Stimulated activated memory B cell treated with anti-CD40 and anti-IgM and Interleukin-4, amounts not matched to agents 10 μg/mL and 1 μg/mL and 100 μg/mL, for 72 hours (primary cell): ENCODE measurements around the gene PABPC1L2B.
"Not testable (repeated sequence)": the region's sequence is repeated elsewhere in the genome, so short reads cannot be mapped to it uniquely, and the experiment has no call there.

Experiments
- ATAC-seq: fragments of 150-1000 bp; cut with Tn5 transposase; 2 replicates; pipeline ENCODE4 v1.10.0; 2021
- H3K27ac Mint-ChIP-seq: one replicate; pipeline ENCODE4 v1.8.0; 2022; ENCODE audit warnings: mild to moderate bottlenecking, mixed read lengths
- H3K27me3 Mint-ChIP-seq: one replicate; pipeline ENCODE4 v1.8.0; 2022; ENCODE audit warnings: mixed read lengths
- H3K36me3 Mint-ChIP-seq: one replicate; pipeline ENCODE4 v1.8.0; 2022; ENCODE audit warnings: mixed read lengths
- H3K4me1 Mint-ChIP-seq: one replicate; pipeline ENCODE4 v1.8.0; 2022; ENCODE audit warnings: mixed read lengths
- H3K4me3 Mint-ChIP-seq: one replicate; pipeline ENCODE4 v1.8.0; 2022; ENCODE audit warnings: mild to moderate bottlenecking, moderate library complexity, mixed read lengths
- H3K9me3 Mint-ChIP-seq: one replicate; pipeline ENCODE4 v1.8.0; 2022; ENCODE audit warnings: mixed read lengths

Gene PABPC1L2B

DNA sequence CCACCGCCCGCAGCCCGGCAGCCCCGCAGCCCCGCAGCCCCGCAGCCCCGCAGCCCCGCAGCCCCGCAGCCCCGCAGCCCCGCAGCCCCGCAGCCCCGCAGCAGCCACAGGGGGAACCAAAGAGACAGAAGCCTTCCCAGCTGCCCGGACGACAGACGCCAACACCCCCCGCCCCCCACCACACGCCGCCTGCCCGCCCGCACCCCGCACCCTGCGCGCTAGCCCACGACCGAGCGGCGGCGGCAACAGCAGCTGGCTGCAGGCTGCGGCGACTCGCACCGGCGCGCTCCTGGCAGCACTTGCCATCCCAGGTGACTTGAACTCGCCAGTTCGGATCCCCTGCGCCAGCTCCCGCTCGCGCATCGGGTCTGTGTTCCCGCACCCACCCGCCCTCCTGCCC is at the start of gene PABPC1L2B:
PABPC1L2B (plus strand) TSS at position 207 of the 400 bp plus-strand sequence. CDS start 704 bp downstream, outside the sequence.
- not testable (repeated sequence) for H3K27ac Mint-ChIP-seq, H3K4me3 Mint-ChIP-seq, H3K4me1 Mint-ChIP-seq, H3K9me3 Mint-ChIP-seq, ATAC-seq, H3K27me3 Mint-ChIP-seq, H3K36me3 Mint-ChIP-seq

DNA sequence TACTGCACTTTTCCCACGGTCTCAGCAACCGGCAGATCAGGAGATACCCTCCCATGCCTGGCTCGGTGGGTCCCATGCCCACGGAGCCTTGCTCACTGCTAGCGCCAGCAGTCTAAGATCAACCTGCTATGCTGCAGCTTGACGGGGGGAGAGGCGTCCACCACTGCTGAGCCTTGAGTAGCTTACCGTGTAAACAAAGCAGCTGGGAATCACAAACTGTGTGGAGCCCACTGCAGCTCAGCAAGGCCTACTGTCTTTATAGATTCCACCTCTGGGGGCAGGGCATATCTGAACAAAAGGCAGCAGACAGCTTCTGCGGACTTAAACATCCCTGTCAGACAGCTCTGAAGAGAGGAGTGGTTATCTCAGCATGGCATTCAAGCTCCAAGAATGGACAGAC is 42.8 kb upstream of the PABPC1L2B start:
- not testable (repeated sequence) for H3K36me3 Mint-ChIP-seq, H3K4me3 Mint-ChIP-seq

GRCh38 chrX:72971859-72972258 is 30.9 kb upstream of the PABPC1L2B start:
- H3K4me1 Mint-ChIP-seq, ATAC-seq, H3K4me3 Mint-ChIP-seq, H3K9me3 Mint-ChIP-seq, H3K27me3 Mint-ChIP-seq, H3K27ac Mint-ChIP-seq, H3K36me3 Mint-ChIP-seq: not testable (repeated sequence)

More for the DNA sequence above, 42.8 kb upstream of the PABPC1L2B start:
- H3K27me3 Mint-ChIP-seq, H3K27ac Mint-ChIP-seq, ATAC-seq, H3K4me1 Mint-ChIP-seq, H3K9me3 Mint-ChIP-seq: not testable (repeated sequence)

GRCh38 chrX:72974885-72975284 is 27.9 kb upstream of the PABPC1L2B start:
- not testable (repeated sequence) for H3K4me1 Mint-ChIP-seq, H3K27ac Mint-ChIP-seq, H3K36me3 Mint-ChIP-seq, H3K27me3 Mint-ChIP-seq, ATAC-seq, H3K4me3 Mint-ChIP-seq, H3K9me3 Mint-ChIP-seq

DNA sequence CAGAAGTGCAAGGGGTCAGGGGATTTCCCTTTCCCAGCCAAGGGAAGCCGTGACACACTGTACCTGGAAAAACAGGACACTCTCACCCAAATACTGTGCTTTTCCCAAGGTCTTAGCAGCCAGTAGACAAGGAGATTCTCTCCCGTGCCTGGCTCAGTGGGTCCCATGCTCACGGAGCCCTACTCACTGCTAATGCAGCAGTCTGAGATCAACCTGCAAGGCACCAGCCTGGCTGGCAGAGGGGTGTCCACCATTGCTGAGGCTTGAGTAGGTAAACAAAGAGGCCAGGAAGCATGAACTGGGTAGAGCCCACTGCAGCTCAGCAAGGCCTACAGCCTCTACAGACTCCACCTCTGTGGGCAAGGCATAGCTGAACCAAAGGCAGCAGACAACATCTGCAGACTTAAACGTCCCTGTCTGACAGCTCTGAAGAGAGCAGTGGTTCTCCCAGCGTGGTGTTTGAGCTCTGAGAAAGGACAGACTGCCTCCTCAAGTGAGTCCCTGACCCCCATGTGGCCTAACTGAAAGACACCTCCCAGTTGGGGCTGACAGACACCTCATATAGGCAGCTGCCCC is 21.8 kb upstream of the PABPC1L2B start:
- H3K27me3 Mint-ChIP-seq, H3K9me3 Mint-ChIP-seq, H3K36me3 Mint-ChIP-seq, ATAC-seq, H3K4me3 Mint-ChIP-seq, H3K27ac Mint-ChIP-seq, H3K4me1 Mint-ChIP-seq: not testable (repeated sequence)

GRCh38 chrX:73004032-73004431 is 1.3 kb downstream of the PABPC1L2B start:
- ATAC-seq, H3K36me3 Mint-ChIP-seq, H3K27ac Mint-ChIP-seq, H3K4me1 Mint-ChIP-seq, H3K9me3 Mint-ChIP-seq, H3K27me3 Mint-ChIP-seq, H3K4me3 Mint-ChIP-seq: not testable (repeated sequence)

GRCh38 chrX:73021361-73022092 is 18.8 kb downstream of the PABPC1L2B start:
- H3K27ac Mint-ChIP-seq = no peak overlapping the region
- peaks cover 6% of the 10 kb centered on the region for H3K9me3 Mint-ChIP-seq
- no peak for ATAC-seq
- no peaks in the 10 kb centered on the region for H3K27me3 Mint-ChIP-seq
- no peaks in the 10 kb centered on the region for H3K36me3 Mint-ChIP-seq
- no peak overlapping the region for H3K4me3 Mint-ChIP-seq
- H3K4me1 Mint-ChIP-seq = no peaks in the 10 kb centered on the region

GRCh38 chrX:73022093-73022445 is 19.3 kb downstream of the PABPC1L2B start:
- not testable (repeated sequence) for H3K9me3 Mint-ChIP-seq, H3K27me3 Mint-ChIP-seq, H3K36me3 Mint-ChIP-seq, H3K4me3 Mint-ChIP-seq, H3K4me1 Mint-ChIP-seq, H3K27ac Mint-ChIP-seq, ATAC-seq

GRCh38 chrX:73028876-73029275 is 26.1 kb downstream of the PABPC1L2B start:
- ATAC-seq = no peak
- Mint-ChIP-seq H3K27me3 (no peaks in the 10 kb centered on the region), H3K27ac (no peak overlapping the region), H3K4me1 (no peaks in the 10 kb centered on the region), H3K36me3 (no peaks in the 10 kb centered on the region), H3K9me3 (peaks cover 6% of the 10 kb centered on the region), H3K4me3 (no peak overlapping the region)
